ENCODE results near the gene ZBTB20. TPM values are rescaled to one million over a fixed set of nuclear protein-coding genes. Genes with fewer than 3 reads are reported as not detected.

The ZBTB20 gene
- total and polyA plus RNA-seq, 4 donors = 0.88 to 83.2 (median 20.4) TPM

- TF ChIP-seq REST (IDR thresholded peaks at IDR 0.05) = no peak
Measured at GRCh38 chr3:114691871-114692270, 455.2 kb downstream of the ZBTB20 start (continued).

- peaks cover 0 to 3% (median 1%) of the 10 kb centered on the region in 4 donors for H3K36me3 ChIP-seq (ENCODE audit: control insufficient read depth in 4 of 4, insufficient read depth in 3 of 4, low read depth in 1 of 4, low read length in 3 of 4)
- H3K4me1 ChIP-seq (ENCODE audit: control insufficient read depth in 4 of 4, insufficient read depth in 4 of 4, low read length in 3 of 4) = peaks cover 0 to 10% (median 6%) of the 10 kb centered on the region in 4 donors
- H3K27ac ChIP-seq (ENCODE audit: low read depth in 1 of 2, low read length in 2 of 2) = no peak overlapping the region
- no peak overlapping the region for H3K4me3 ChIP-seq (ENCODE audit: low read depth in 1 of 3, low read length in 3 of 3)
- no peak overlapping the region for H3K9ac ChIP-seq (ENCODE audit: low read depth in 1 of 2, low read length in 2 of 2)
- H3K9me3 ChIP-seq (ENCODE audit: control insufficient read depth in 4 of 4, low read length in 3 of 4) = no peaks in the 10 kb centered on the region
- no peaks in the 10 kb centered on the region for H3K27me3 ChIP-seq (ENCODE audit: control insufficient read depth in 4 of 4, insufficient read depth in 4 of 4, low read length in 3 of 4)
- no peak for DNase-seq (ENCODE audit: low spot score)
- WGBS = 95% methylated on average over 1 of the region's 1 CpG
- TF ChIP-seq YY1 (IDR thresholded peaks at IDR 0.05) (no peak), RAD21 (IDR thresholded peaks at IDR 0.05) (no peak), GABPA (IDR thresholded peaks at IDR 0.05 in 1 of 2, conservative IDR thresholded peaks at IDR 0.05 in 1 of 2) (no peak), NR2F2 (IDR thresholded peaks at IDR 0.05) (no peak), JUND (IDR thresholded peaks at IDR 0.05) (no peak), FOXA2 (IDR thresholded peaks at IDR 0.05) (no peak), HNF4G (IDR thresholded peaks at IDR 0.05) (no peak), EGR1 (IDR thresholded peaks at IDR 0.05; ENCODE audit: low read depth in 2 of 2) (no peak), SP1 (IDR thresholded peaks at IDR 0.05) (no peak), TAF1 (conservative IDR thresholded peaks at IDR 0.05) (no peak), RXRA (IDR thresholded peaks at IDR 0.05) (no peak), HNF4A (conservative IDR thresholded peaks at IDR 0.05) (no peak), FOXA1 (IDR thresholded peaks at IDR 0.05) (no peak), REST (IDR thresholded peaks at IDR 0.05) (no peak)
- TF ChIP-seq, protein P1, sequence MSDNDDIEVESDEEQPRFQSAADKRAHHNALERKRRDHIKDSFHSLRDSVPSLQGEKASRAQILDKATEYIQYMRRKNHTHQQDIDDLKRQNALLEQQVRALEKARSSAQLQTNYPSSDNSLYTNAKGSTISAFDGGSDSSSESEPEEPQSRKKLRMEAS (IDR thresholded peaks at IDR 0.05) = no peak
- TF ChIP-seq, protein P2, sequence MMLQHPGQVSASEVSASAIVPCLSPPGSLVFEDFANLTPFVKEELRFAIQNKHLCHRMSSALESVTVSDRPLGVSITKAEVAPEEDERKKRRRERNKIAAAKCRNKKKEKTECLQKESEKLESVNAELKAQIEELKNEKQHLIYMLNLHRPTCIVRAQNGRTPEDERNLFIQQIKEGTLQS (IDR thresholded peaks at IDR 0.05) = no peak
- TF ChIP-seq, protein P3, sequence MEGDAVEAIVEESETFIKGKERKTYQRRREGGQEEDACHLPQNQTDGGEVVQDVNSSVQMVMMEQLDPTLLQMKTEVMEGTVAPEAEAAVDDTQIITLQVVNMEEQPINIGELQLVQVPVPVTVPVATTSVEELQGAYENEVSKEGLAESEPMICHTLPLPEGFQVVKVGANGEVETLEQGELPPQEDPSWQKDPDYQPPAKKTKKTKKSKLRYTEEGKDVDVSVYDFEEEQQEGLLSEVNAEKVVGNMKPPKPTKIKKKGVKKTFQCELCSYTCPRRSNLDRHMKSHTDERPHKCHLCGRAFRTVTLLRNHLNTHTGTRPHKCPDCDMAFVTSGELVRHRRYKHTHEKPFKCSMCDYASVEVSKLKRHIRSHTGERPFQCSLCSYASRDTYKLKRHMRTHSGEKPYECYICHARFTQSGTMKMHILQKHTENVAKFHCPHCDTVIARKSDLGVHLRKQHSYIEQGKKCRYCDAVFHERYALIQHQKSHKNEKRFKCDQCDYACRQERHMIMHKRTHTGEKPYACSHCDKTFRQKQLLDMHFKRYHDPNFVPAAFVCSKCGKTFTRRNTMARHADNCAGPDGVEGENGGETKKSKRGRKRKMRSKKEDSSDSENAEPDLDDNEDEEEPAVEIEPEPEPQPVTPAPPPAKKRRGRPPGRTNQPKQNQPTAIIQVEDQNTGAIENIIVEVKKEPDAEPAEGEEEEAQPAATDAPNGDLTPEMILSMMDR (IDR thresholded peaks at IDR 0.05; ENCODE audit: low read depth, low read length, missing input control) = no peak
- TF ChIP-seq, protein P4, sequence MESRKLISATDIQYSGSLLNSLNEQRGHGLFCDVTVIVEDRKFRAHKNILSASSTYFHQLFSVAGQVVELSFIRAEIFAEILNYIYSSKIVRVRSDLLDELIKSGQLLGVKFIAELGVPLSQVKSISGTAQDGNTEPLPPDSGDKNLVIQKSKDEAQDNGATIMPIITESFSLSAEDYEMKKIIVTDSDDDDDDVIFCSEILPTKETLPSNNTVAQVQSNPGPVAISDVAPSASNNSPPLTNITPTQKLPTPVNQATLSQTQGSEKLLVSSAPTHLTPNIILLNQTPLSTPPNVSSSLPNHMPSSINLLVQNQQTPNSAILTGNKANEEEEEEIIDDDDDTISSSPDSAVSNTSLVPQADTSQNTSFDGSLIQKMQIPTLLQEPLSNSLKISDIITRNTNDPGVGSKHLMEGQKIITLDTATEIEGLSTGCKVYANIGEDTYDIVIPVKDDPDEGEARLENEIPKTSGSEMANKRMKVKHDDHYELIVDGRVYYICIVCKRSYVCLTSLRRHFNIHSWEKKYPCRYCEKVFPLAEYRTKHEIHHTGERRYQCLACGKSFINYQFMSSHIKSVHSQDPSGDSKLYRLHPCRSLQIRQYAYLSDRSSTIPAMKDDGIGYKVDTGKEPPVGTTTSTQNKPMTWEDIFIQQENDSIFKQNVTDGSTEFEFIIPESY (IDR thresholded peaks at IDR 0.05) = no peak
Measured at GRCh38 chr3:114690911-114691310, 456.2 kb downstream of the ZBTB20 start.

Measured in liver (tissue), 9 donors.